WTC11 (cell line): ENCODE measurements around the gene BTBD2.

Experiments
- E2F4 ChIP-seq: sonication (generic); formaldehyde crosslinking; IDR thresholded peaks from 2 replicates; pipeline ENCODE4 v1.8.1; 2022; ENCODE audit warnings: low read depth, mild to moderate bottlenecking, moderate library complexity, missing genetic modification reagents, borderline replicate concordance
- ZNF396 ChIP-seq: fragments of 250-450 bp; sonication (Bioruptor Pico); IDR thresholded peaks from 2 replicates; pipeline ENCODE4 v1.8.0; 2021; ENCODE audit warnings: mild to moderate bottlenecking, moderate library complexity, borderline replicate concordance
- TF ChIP-seq, protein P1 (sequence below): fragments of 200-600 bp; IDR thresholded peaks from 2 replicates; pipeline ENCODE4 v1.8.0; 2022; ENCODE audit warnings: antibody characterized with exemption
- TF ChIP-seq, protein P2 (sequence below): sonication (generic); formaldehyde crosslinking; IDR thresholded peaks from 2 replicates; pipeline ENCODE4 v1.8.1; 2023; ENCODE audit warnings: mild to moderate bottlenecking, moderate library complexity, missing genetic modification reagents

DNA sequence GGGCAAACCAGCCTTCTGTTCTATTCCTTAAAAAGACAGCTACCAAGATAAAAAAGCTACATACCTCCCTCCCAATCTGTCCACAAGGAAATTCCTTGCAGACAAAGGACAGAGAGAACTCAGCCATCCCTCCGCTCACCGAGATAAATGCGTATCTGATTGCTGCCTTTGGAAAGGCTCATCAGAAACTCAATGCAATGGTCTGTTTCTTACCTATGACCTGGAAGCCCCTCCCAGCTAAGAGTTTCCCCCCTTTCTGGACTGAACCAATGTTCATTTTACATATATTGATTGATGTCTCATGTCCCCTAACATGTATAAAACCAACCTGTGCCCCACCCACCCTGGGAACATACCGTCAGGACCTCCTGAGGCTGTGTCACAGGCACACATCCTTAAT is 11.6 kb downstream of the BTBD2 start:
- TF ChIP-seq, protein P1, sequence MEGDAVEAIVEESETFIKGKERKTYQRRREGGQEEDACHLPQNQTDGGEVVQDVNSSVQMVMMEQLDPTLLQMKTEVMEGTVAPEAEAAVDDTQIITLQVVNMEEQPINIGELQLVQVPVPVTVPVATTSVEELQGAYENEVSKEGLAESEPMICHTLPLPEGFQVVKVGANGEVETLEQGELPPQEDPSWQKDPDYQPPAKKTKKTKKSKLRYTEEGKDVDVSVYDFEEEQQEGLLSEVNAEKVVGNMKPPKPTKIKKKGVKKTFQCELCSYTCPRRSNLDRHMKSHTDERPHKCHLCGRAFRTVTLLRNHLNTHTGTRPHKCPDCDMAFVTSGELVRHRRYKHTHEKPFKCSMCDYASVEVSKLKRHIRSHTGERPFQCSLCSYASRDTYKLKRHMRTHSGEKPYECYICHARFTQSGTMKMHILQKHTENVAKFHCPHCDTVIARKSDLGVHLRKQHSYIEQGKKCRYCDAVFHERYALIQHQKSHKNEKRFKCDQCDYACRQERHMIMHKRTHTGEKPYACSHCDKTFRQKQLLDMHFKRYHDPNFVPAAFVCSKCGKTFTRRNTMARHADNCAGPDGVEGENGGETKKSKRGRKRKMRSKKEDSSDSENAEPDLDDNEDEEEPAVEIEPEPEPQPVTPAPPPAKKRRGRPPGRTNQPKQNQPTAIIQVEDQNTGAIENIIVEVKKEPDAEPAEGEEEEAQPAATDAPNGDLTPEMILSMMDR, result no peak
- TF ChIP-seq ZNF396 (CRISPR knock-in tag), result no peak
- no peak for TF ChIP-seq E2F4 (CRISPR knock-in tag)
- TF ChIP-seq, protein P2, sequence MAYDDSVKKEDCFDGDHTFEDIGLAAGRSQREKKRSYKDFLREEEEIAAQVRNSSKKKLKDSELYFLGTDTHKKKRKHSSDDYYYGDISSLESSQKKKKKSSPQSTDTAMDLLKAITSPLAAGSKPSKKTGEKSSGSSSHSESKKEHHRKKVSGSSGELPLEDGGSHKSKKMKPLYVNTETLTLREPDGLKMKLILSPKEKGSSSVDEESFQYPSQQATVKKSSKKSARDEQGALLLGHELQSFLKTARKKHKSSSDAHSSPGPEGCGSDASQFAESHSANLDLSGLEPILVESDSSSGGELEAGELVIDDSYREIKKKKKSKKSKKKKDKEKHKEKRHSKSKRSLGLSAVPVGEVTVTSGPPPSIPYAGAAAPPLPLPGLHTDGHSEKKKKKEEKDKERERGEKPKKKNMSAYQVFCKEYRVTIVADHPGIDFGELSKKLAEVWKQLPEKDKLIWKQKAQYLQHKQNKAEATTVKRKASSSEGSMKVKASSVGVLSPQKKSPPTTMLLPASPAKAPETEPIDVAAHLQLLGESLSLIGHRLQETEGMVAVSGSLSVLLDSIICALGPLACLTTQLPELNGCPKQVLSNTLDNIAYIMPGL, result no peak
